GM19452 (cell line): ENCODE measurements around the gene CLRN1.

Source experiments
- ATAC-seq: cut with Tn5 transposase; IDR thresholded peaks from one replicate; pipeline ENCODE4 v1.9.1; 2021; ENCODE audit not compliant: unreplicated experiment

The CLRN1 gene

GRCh38 chr3:150925751-150926201 is 46.8 kb downstream of the CLRN1 start:
- no peak for ATAC-seq

GRCh38 chr3:150922611-150923010 is 49.9 kb downstream of the CLRN1 start:
- ATAC-seq = no peak

- ATAC-seq = no peak
Observed at GRCh38 chr3:150921209-150921608, 51.3 kb downstream of the CLRN1 start.

- ATAC-seq = no peak
Observed at GRCh38 chr3:150920236-150920635, 52.3 kb downstream of the CLRN1 start.

- no peak for ATAC-seq
Observed at GRCh38 chr3:150917951-150918350, 54.6 kb downstream of the CLRN1 start.

- no peak for ATAC-seq
Observed at GRCh38 chr3:150913133-150913922, 59.2 kb downstream of the CLRN1 start.

GRCh38 chr3:150912501-150912900 is 60.0 kb downstream of the CLRN1 start:
- ATAC-seq = no peak

- ATAC-seq = no peak
Observed at GRCh38 chr3:150911771-150912170, 60.8 kb downstream of the CLRN1 start.

GRCh38 chr3:150906461-150906860 is 66.1 kb downstream of the CLRN1 start:
- no peak for ATAC-seq

- no peak for ATAC-seq
Observed at GRCh38 chr3:150905746-150906145, 66.8 kb downstream of the CLRN1 start.

- no peak for ATAC-seq
Observed at GRCh38 chr3:150905339-150905738, 67.2 kb downstream of the CLRN1 start, which contains the start of gene MINDY4B. MINDY4B (minus strand) TSS chr3:150905439; CDS start chr3:150905439, 0 bp downstream.

GRCh38 chr3:150902988-150903387 is 69.5 kb downstream of the CLRN1 start:
- no peak for ATAC-seq

- no peak for ATAC-seq
Observed at GRCh38 chr3:150901793-150902192, 70.7 kb downstream of the CLRN1 start.

GRCh38 chr3:150899141-150899540 is 73.4 kb downstream of the CLRN1 start:
- ATAC-seq = no peak

GRCh38 chr3:150898046-150898754 is 74.3 kb downstream of the CLRN1 start:
- no peak for ATAC-seq

- ATAC-seq = no peak
Observed at GRCh38 chr3:150897592-150897991, 74.9 kb downstream of the CLRN1 start.

GRCh38 chr3:150890831-150891230 is 81.7 kb downstream of the CLRN1 start:
- ATAC-seq = no peak

GRCh38 chr3:150890295-150890694 is 82.2 kb downstream of the CLRN1 start:
- no peak for ATAC-seq

- ATAC-seq = no peak
Observed at GRCh38 chr3:150889106-150889505, 83.4 kb downstream of the CLRN1 start.

- no peak for ATAC-seq
Observed at GRCh38 chr3:150887031-150887430, 85.5 kb downstream of the CLRN1 start.

- ATAC-seq = no peak
Observed at GRCh38 chr3:150885535-150885934, 87.0 kb downstream of the CLRN1 start.

- no peak for ATAC-seq
Observed at GRCh38 chr3:150878996-150879575, 93.4 kb downstream of the CLRN1 start.
